Keratinocyte (primary cell): ENCODE results near the gene HES3. TPM values are rescaled to one million over a fixed set of nuclear protein-coding genes. Genes with fewer than 3 reads are reported as not detected.

Experiments used
- DNase-seq: peaks from one replicate; pipeline ENCODE4 v3.0.0-alpha.2; 2011; ENCODE audit warnings: low read depth, missing footprints, low spot score
- FAIRE-seq: peaks from 2 replicates; lab custom pipeline; 2011; peaks lifted over from hg19 to GRCh38; lab: Jason Lieb, UNC
- H2AFZ ChIP-seq: 2 replicates; pipeline ENCODE4 v1.6.0; 2012; ENCODE audit warnings: low read length, control low read depth, inconsistent platforms; ENCODE audit not compliant: control insufficient read depth
- H3K27ac ChIP-seq: 2 replicates; pipeline ENCODE4 v1.5.1; 2011; ENCODE audit warnings: low read length; ENCODE audit not compliant: control insufficient read depth, insufficient read depth
- H3K27me3 ChIP-seq: 3 replicates; pipeline ENCODE4 v1.6.0; 2011; ENCODE audit warnings: low read length; ENCODE audit not compliant: control insufficient read depth, insufficient read depth; ENCODE audit errors: extremely low read depth
- H3K36me3 ChIP-seq, 2 experiments: 2 replicates in 1 of 2; 3 replicates in 1 of 2; pipeline ENCODE4 v1.5.1; 2011; ENCODE audit warnings: low read length in 2 of 2, mild to moderate bottlenecking in 1 of 2; ENCODE audit not compliant: control insufficient read depth in 2 of 2, insufficient read depth in 2 of 2; ENCODE audit errors: extremely low read depth in 1 of 2
- H3K4me1 ChIP-seq: 3 replicates; pipeline ENCODE4 v1.5.1; 2011; ENCODE audit warnings: low read length; ENCODE audit not compliant: control insufficient read depth, insufficient read depth; ENCODE audit errors: extremely low read depth
- H3K4me2 ChIP-seq: 3 replicates; pipeline ENCODE4 v1.6.0; 2011; ENCODE audit warnings: low read depth, low read length; ENCODE audit not compliant: control insufficient read depth, insufficient read depth; ENCODE audit errors: extremely low read depth
- H3K4me3 ChIP-seq, 3 experiments: fragments of 200-600 bp in 1 of 3; sonication (generic) in 1 of 3; 2 replicates in 2 of 3; 3 replicates in 1 of 3; pipeline ENCODE4 v1.5.1; 2011 to 2016; ENCODE audit warnings: low read length in 3 of 3, mild to moderate bottlenecking in 3 of 3, control low read depth in 2 of 3, inconsistent platforms in 1 of 3, low read depth in 1 of 3, mixed read lengths in 1 of 3, mixed run types in 1 of 3, moderate library complexity in 1 of 3; ENCODE audit not compliant: control insufficient read depth in 2 of 3, insufficient read depth in 2 of 3; ENCODE audit errors: extremely low read depth in 1 of 3
- H3K79me2 ChIP-seq: 2 replicates; pipeline ENCODE4 v1.6.0; 2012; ENCODE audit warnings: low read length; ENCODE audit not compliant: control insufficient read depth, insufficient read depth
- H3K9ac ChIP-seq: 3 replicates; pipeline ENCODE4 v1.6.0; 2011; ENCODE audit warnings: low read length; ENCODE audit not compliant: control insufficient read depth, insufficient read depth; ENCODE audit errors: extremely low read depth
- H3K9me1 ChIP-seq: 3 replicates; pipeline ENCODE4 v1.6.0; 2011; ENCODE audit warnings: low read length; ENCODE audit not compliant: control insufficient read depth, insufficient read depth; ENCODE audit errors: extremely low read depth
- H3K9me3 ChIP-seq: 2 replicates; pipeline ENCODE4 v1.5.1; 2012; ENCODE audit warnings: low read depth, low read length; ENCODE audit not compliant: control insufficient read depth
- H4K20me1 ChIP-seq: 3 replicates; pipeline ENCODE4 v1.6.0; 2011; ENCODE audit warnings: low read length; ENCODE audit not compliant: control insufficient read depth, insufficient read depth; ENCODE audit errors: extremely low read depth
- EZH2 ChIP-seq: IDR thresholded peaks from one replicate; pipeline ENCODE4 v1.6.1; 2012; ENCODE audit warnings: inconsistent platforms, mild to moderate bottlenecking, low read length, moderate library complexity
- dilution Hi-C: fragments of 300-500 bp; cut with MboI; formaldehyde crosslinking; loops from one replicate; pipeline ENCODE4 v1.7.0; 2020; ENCODE audit warnings: low sequenced_read_pairs; ENCODE audit not compliant: extremely low pct_ligation_motif_present
- polyA plus RNA-seq, 5 experiments: library from polyadenylated mRNA; depleted of rRNA in 3 of 5; stranded (reverse) in 3 of 5; stranded (forward) in 1 of 5; unstranded in 1 of 5; fragments of >200 nt; gene quantifications; 1 replicate in 1 of 5; 2 replicates in 3 of 5; 3 replicates in 1 of 5; pipeline versions ENCODE4 v1.2.1 to v1.2.3, GENCODE V29; 2011 to 2012; ENCODE audit warnings: missing spikeins in 2 of 5, low read depth in 1 of 5, low replicate concordance in 1 of 5
- TF ChIP-seq, protein P1 (sequence below), 3 experiments: IDR thresholded peaks in 1 of 3; conservative IDR thresholded peaks in 1 of 3; optimal IDR thresholded peaks in 1 of 3; 2 replicates in 2 of 3; 3 replicates in 1 of 3; pipeline versions ENCODE3 to v1.5.1; 2011; ENCODE audit warnings: low read length in 3 of 3, mild to moderate bottlenecking in 3 of 3, moderate library complexity in 2 of 3, control low read depth in 1 of 3, inconsistent platforms in 1 of 3; ENCODE audit not compliant: insufficient read depth in 2 of 3; ENCODE audit errors: extremely low read depth in 1 of 3

Gene HES3
- polyA plus RNA-seq, 1 donor (not counting 4 experiments of a cell fraction or from before 2014, with no cell fraction given) = not detected

DNA sequence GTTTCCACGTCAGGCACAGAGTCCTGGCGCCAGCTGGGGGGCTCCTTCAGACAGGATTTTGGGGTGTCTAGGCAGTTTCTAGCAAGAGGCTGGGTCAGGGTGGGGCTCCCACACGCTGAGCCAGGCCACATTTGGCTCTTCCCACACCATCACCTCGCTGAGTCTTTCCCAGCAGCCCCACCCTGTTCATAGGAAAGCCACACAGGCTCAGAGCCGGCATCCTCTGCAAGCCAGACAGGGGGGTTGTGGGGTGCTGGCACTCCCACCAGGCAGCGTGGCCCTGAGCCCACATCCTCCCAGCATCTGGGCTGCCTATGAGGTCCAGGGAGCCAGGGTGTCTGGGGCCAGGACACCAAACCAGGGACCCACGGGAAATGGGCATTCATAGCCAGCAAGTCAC lies 19.7 kb downstream of the HES3 start:
- DNase-seq (no peak), FAIRE-seq (no peak)
- Histone ChIP-seq H3K4me1 (peaks cover 33% of the 10 kb centered on the region), H3K9me1 (no peaks in the 10 kb centered on the region), H4K20me1 (no peaks in the 10 kb centered on the region), H3K27me3 (no peaks in the 10 kb centered on the region), H3K9me3 (no peaks in the 10 kb centered on the region), H2AFZ (no peak overlapping the region), H3K4me2 (no peak overlapping the region), H3K27ac (no peak overlapping the region), H3K36me3 (peaks cover 7 to 14% of the 10 kb centered on the region in 2 experiments), H3K4me3 (no peak overlapping the region), H3K9ac (no peak overlapping the region), H3K79me2 (no peaks in the 10 kb centered on the region)
- dilution Hi-C loops = no loop called here
- TF ChIP-seq, protein P1, sequence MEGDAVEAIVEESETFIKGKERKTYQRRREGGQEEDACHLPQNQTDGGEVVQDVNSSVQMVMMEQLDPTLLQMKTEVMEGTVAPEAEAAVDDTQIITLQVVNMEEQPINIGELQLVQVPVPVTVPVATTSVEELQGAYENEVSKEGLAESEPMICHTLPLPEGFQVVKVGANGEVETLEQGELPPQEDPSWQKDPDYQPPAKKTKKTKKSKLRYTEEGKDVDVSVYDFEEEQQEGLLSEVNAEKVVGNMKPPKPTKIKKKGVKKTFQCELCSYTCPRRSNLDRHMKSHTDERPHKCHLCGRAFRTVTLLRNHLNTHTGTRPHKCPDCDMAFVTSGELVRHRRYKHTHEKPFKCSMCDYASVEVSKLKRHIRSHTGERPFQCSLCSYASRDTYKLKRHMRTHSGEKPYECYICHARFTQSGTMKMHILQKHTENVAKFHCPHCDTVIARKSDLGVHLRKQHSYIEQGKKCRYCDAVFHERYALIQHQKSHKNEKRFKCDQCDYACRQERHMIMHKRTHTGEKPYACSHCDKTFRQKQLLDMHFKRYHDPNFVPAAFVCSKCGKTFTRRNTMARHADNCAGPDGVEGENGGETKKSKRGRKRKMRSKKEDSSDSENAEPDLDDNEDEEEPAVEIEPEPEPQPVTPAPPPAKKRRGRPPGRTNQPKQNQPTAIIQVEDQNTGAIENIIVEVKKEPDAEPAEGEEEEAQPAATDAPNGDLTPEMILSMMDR (optimal IDR thresholded peaks at IDR 0.05 in 1 of 3, IDR thresholded peaks at IDR 0.05 in 1 of 3, conservative IDR thresholded peaks at IDR 0.05 in 1 of 3; ENCODE audit: extremely low read depth in 1 of 3, insufficient read depth in 2 of 3, low read length in 3 of 3) = no peak
- no peak for TF ChIP-seq EZH2

DNA sequence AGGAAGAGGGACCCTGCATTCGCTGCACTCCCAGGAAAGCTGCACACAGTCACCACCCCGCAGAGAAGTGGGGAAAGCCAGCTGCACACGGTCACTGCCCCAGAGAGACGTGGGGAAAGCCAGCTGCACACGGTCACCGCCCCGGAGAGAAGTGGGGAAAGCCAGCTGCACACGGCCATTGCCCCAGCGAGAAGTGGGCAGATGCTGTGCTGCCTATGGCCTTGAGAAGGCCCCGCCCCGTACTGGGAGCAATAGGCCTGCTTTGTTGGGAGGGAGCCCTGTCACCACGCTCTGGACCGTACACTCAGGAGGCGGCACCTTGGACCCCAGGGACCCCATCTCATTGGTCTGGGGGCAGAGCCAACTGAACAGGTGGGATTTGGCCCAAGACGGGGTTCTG lies 21.2 kb downstream of the HES3 start:
- Histone ChIP-seq H3K9me1 (no peaks in the 10 kb centered on the region), H3K9ac (no peak overlapping the region), H3K27ac (no peak overlapping the region), H2AFZ (no peak overlapping the region), H3K9me3 (no peaks in the 10 kb centered on the region), H3K36me3 (peaks cover 11 to 14% of the 10 kb centered on the region in 2 experiments), H3K79me2 (no peaks in the 10 kb centered on the region), H3K4me3 (no peak overlapping the region), H3K27me3 (no peaks in the 10 kb centered on the region), H3K4me2 (no peak overlapping the region), H4K20me1 (no peaks in the 10 kb centered on the region), H3K4me1 (peaks cover 22% of the 10 kb centered on the region)
- dilution Hi-C loops = no loop called here
- FAIRE-seq = no peak
- no peak for DNase-seq
- TF ChIP-seq, protein P1 (optimal IDR thresholded peaks at IDR 0.05 in 1 of 3, IDR thresholded peaks at IDR 0.05 in 1 of 3, conservative IDR thresholded peaks at IDR 0.05 in 1 of 3; ENCODE audit: extremely low read depth in 1 of 3, insufficient read depth in 2 of 3, low read length in 3 of 3) = no peak
- no peak for TF ChIP-seq EZH2
